ENCODE data around the gene LIN9.

- TF ChIP-seq NR2F2 (IDR thresholded peaks at IDR 0.05; ENCODE audit: borderline replicate concordance, low read depth) (no peak), SETDB1 (CRISPR knock-in tag; IDR thresholded peaks at IDR 0.05; ENCODE audit: borderline replicate concordance) (no peak), ZNF850 (CRISPR knock-in tag; conservative IDR thresholded peaks at IDR 0.05) (no peak), TCF7 (IDR thresholded peaks at IDR 0.05; ENCODE audit: low read depth) (no peak), GMEB1 (CRISPR knock-in tag; IDR thresholded peaks at IDR 0.05; ENCODE audit: borderline replicate concordance) (no peak), JUN (CRISPR knock-in tag; IDR thresholded peaks at IDR 0.05) (no peak), NR3C1 (CRISPR knock-in tag; IDR thresholded peaks at IDR 0.05) (no peak), WIZ (CRISPR knock-in tag; IDR thresholded peaks at IDR 0.05) (no peak), SMC3 (IDR thresholded peaks at IDR 0.05; ENCODE audit: low read length) (no peak), ZFP82 (CRISPR knock-in tag; IDR thresholded peaks at IDR 0.05; ENCODE audit: borderline replicate concordance) (no peak), NFIB (CRISPR knock-in tag; IDR thresholded peaks at IDR 0.05; ENCODE audit: borderline replicate concordance) (no peak)
Observed at GRCh38 chr1:226277897-226278296, 31.1 kb downstream of the LIN9 start.
